ENCODE data around the gene TGM2. TPM values are rescaled to one million over a fixed set of nuclear protein-coding genes. Genes with fewer than 3 reads are reported as not detected.

Gene TGM2
- total and polyA plus RNA-seq, 12 donors: 146 to 993 (median 463) TPM

- Histone ChIP-seq H3K4me3 (no peak overlapping the region), H3K9me3 (peaks cover 0 to 6% (median 0%) of the 10 kb centered on the region in 11 donors), H3K27ac (no peak overlapping the region), H3K27me3 (no peaks in the 10 kb centered on the region), H3K4me1 (peaks cover 4 to 29% (median 12%) of the 10 kb centered on the region in 9 donors), H3K36me3 (no peaks in the 10 kb centered on the region)
- ATAC-seq: no peak
- intact Hi-C loops (cut with DNase I): loop anchor here in 1 of 10 donors (5.0 kb wide), 1 partner anchor 35 kb away; no protein-coding TSS in a partner anchor
- WGBS, 2 donors: 68 to 83% methylated on average over 2 of the region's 2 CpGs
- no peak for DNase-seq
- TF ChIP-seq, protein P1, sequence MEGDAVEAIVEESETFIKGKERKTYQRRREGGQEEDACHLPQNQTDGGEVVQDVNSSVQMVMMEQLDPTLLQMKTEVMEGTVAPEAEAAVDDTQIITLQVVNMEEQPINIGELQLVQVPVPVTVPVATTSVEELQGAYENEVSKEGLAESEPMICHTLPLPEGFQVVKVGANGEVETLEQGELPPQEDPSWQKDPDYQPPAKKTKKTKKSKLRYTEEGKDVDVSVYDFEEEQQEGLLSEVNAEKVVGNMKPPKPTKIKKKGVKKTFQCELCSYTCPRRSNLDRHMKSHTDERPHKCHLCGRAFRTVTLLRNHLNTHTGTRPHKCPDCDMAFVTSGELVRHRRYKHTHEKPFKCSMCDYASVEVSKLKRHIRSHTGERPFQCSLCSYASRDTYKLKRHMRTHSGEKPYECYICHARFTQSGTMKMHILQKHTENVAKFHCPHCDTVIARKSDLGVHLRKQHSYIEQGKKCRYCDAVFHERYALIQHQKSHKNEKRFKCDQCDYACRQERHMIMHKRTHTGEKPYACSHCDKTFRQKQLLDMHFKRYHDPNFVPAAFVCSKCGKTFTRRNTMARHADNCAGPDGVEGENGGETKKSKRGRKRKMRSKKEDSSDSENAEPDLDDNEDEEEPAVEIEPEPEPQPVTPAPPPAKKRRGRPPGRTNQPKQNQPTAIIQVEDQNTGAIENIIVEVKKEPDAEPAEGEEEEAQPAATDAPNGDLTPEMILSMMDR (IDR thresholded peaks at IDR 0.05): no peak
These were observed 42.6 kb upstream of the TGM2 start for GRCh38 chr20:38207621-38208020.

- H3K4me3 ChIP-seq: no peak overlapping the region
- TF ChIP-seq, protein P1 (IDR thresholded peaks at IDR 0.05): no peak
- DNase-seq (no peak), ATAC-seq (no peak)
- peaks cover 0 to 22% (median 11%) of the 10 kb centered on the region in 9 donors for H3K4me1 ChIP-seq
- H3K27me3 ChIP-seq: no peaks in the 10 kb centered on the region
- peaks cover 0 to 6% (median 0%) of the 10 kb centered on the region in 11 donors for H3K9me3 ChIP-seq
- no peaks in the 10 kb centered on the region for H3K36me3 ChIP-seq
- 67 to 78% methylated on average over 3 of the region's 3 CpGs for WGBS, 2 donors
- H3K27ac ChIP-seq: no peak overlapping the region
- intact Hi-C loops (cut with DNase I): loop anchor here in 1 of 10 donors (5.0 kb wide), 1 partner anchor 33 kb away; no protein-coding TSS in a partner anchor
These were observed 39.9 kb upstream of the TGM2 start for GRCh38 chr20:38205001-38205400.

- Histone ChIP-seq H3K27ac (no peak overlapping the region), H3K4me1 (peaks cover 0 to 20% (median 5%) of the 10 kb centered on the region in 9 donors), H3K4me3 (no peak overlapping the region), H3K9me3 (peaks cover 0 to 6% (median 0%) of the 10 kb centered on the region in 11 donors), H3K27me3 (no peaks in the 10 kb centered on the region), H3K36me3 (no peaks in the 10 kb centered on the region)
- DNase-seq (no peak), ATAC-seq (no peak)
- WGBS, 2 donors: 76 to 83% methylated on average over 2 of the region's 2 CpGs
- TF ChIP-seq, protein P1 (IDR thresholded peaks at IDR 0.05): no peak
- intact Hi-C loops (cut with DNase I): no loop called here
These were observed 38.9 kb upstream of the TGM2 start for GRCh38 chr20:38203981-38204357.

DNA sequence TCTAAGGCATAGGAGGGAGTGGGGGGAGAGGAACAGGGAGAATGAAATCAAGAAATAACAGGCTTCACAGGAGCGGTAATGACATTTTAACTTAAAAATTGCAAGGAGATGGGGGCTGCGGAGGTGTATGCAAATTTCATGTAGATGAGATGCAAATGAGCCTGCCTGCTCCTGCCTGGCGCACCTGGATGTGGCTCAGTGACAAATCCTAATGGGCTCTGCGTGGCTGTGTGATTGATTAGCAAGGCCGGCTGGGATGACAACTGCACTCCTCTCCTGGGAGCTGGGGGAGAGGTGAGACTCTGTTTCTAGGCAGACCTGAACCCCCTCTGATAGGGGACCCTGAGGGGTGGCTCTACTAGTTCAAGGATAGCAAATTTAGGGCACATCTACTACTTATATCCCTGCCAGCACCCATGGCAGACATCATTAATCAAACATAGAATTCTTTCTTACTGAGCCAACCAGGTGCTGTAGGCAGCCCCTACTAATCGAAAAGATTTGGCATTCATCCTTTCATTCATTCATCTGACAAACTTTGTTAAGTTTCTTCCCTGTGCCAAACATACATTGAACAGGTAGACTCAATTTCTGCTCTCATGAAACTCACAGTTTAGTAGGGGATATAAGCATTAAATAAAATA lies 38.4 kb upstream of the TGM2 start:
- no peak for ATAC-seq
- 86 to 92% methylated on average over 6 of the region's 6 CpGs for WGBS, 2 donors

More for the DNA sequence above, 38.4 kb upstream of the TGM2 start:
- Histone ChIP-seq H3K36me3 (no peaks in the 10 kb centered on the region), H3K9me3 (peaks cover 0 to 6% (median 0%) of the 10 kb centered on the region in 11 donors), H3K4me1 (peaks cover 0 to 18% (median under 1%) of the 10 kb centered on the region in 9 donors), H3K4me3 (no peak overlapping the region), H3K27me3 (no peaks in the 10 kb centered on the region), H3K27ac (no peak overlapping the region)
- DNase-seq: no peak
- intact Hi-C loops (cut with DNase I): no loop called here
- TF ChIP-seq, protein P1 (IDR thresholded peaks at IDR 0.05): no peak
